Measurements from ENCODE around the gene C1QTNF5.

DNA sequence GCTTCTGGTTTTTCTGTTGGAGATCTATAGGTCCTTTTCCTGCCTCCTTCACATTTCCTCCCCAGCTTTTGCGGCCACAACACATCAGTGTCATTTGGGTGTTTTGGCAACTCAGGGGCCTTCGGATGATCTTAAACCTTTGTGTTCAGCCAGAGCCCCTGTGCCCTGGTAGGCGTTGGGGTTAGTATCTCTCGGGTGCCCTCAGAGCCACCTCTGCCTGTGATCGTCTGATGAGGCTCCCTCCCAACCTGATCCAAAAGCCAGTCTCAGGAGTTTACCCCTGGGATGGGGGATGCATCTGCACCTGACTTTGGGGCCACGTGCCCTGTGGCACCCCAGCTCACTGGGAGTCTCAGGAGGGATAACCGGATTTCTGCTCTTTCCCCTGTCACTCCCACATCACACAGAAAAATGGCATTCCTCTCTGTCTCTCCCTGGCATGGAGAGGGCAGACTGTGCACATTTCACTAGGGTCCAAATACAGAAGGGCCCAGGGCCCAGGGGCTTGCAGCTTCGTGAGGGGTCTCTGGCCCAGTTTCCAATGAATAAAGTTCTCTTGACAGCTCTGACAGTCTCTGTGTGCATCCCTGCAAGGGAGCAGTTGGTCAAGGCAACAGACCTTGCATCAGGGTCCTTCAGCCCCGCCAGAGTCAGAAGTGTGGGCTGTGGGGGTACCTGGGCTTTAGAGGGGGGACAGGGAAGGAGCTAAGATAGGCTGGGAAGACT is 3.8 kb downstream of the C1QTNF5 start:
- TF ChIP-seq CTCF (IDR thresholded peaks at IDR 0.05; ENCODE audit: low read depth, low read length) (no peak), MAX (IDR thresholded peaks at IDR 0.05; ENCODE audit: low read depth, low read length) (no peak), POLR2A (IDR thresholded peaks at IDR 0.05; ENCODE audit: extremely low read depth, insufficient read length) (no peak), MYC (IDR thresholded peaks at IDR 0.05; ENCODE audit: low read depth, low read length) (no peak)
